B cell (primary cell): ENCODE results near the gene TRPC4AP. TPM values are rescaled to one million over a fixed set of nuclear protein-coding genes. Genes with fewer than 3 reads are reported as not detected.
"Not testable (repeated sequence)": the region's sequence is repeated elsewhere in the genome, so short reads cannot be mapped to it uniquely, and the experiment has no call there.

ENCODE experiments used
- ATAC-seq: fragments of 200-7000 bp; cut with Tn5 transposase; one replicate; pipeline ENCODE4 v1.10.0; 2021; ENCODE audit warnings: low read depth, mild to moderate bottlenecking, moderate number of reproducible peaks, moderate library complexity
- CTCF ChIA-PET: fragments of 350-600 bp; sonication (Branson Sonifier 250); formaldehyde crosslinking; loops from one replicate; lab custom pipeline; 2021; ENCODE audit warnings: antibody characterized with exemption, inconsistent platforms; lab: Charles Lee
- POLR2A ChIA-PET: fragments of 350-600 bp; sonication (Branson Sonifier 250); formaldehyde crosslinking; loops from one replicate; lab custom pipeline; 2021; ENCODE audit warnings: antibody characterized with exemption; lab: Charles Lee
- DNase-seq: peaks from one replicate; pipeline ENCODE4 v3.0.0; 2013
- H2AFZ ChIP-seq: 2 replicates; pipeline ENCODE4 v1.6.1; 2012; ENCODE audit warnings: mild to moderate bottlenecking, low read depth, low read length; ENCODE audit not compliant: insufficient read depth, poor library complexity, severe bottlenecking
- H3K27ac ChIP-seq, 2 donors: 1 replicate in 1 of 2; 2 replicates in 1 of 2; pipeline ENCODE4 v1.5.1; 2012 to 2013; ENCODE audit warnings: low read length in 2 of 2, mild to moderate bottlenecking in 2 of 2, moderate library complexity in 1 of 2
- H3K27me3 ChIP-seq, 4 experiments: fragments of 200-600 bp in 1 of 4; sonication (generic) in 1 of 4; replicated peaks in 1 of 4; 1 replicate in 2 of 4; 2 replicates in 2 of 4; pipeline versions ENCODE4 v1.6.1 to v1.7.0; 2013 to 2016; ENCODE audit warnings: low read length in 3 of 4, mild to moderate bottlenecking in 2 of 4, mixed read lengths in 1 of 4, moderate library complexity in 1 of 4; ENCODE audit not compliant: insufficient read depth in 4 of 4, control insufficient read depth in 3 of 4; ENCODE audit errors: control extremely low read depth in 1 of 4
- H3K36me3 ChIP-seq, 2 experiments: replicated peaks in 1 of 2; 1 replicate in 1 of 2; 2 replicates in 1 of 2; pipeline versions ENCODE4 v1.6.1 to v1.7.1; 2013; ENCODE audit warnings: low read length in 1 of 2; ENCODE audit not compliant: insufficient read depth in 2 of 2, control insufficient read depth in 1 of 2; ENCODE audit errors: control extremely low read depth in 1 of 2, extremely low read depth in 1 of 2
- H3K4me1 ChIP-seq, 2 donors: fragments of 200-600 bp in 1 of 2; sonication (generic) in 1 of 2; 1 replicate in 1 of 2; 2 replicates in 1 of 2; pipeline versions ENCODE4 v1.5.1 to v1.6.1; 2013 to 2017; ENCODE audit warnings: low read length in 2 of 2; ENCODE audit not compliant: control insufficient read depth in 2 of 2, insufficient read depth in 2 of 2
- H3K4me2 ChIP-seq: replicated peaks from 2 replicates; pipeline ENCODE3; 2012; ENCODE audit warnings: mild to moderate bottlenecking, low read depth, low read length; ENCODE audit not compliant: poor library complexity, severe bottlenecking
- H3K4me3 ChIP-seq, 5 experiments: fragments of 200-600 bp in 1 of 5; sonication (generic) in 1 of 5; 1 replicate in 3 of 5; 2 replicates in 2 of 5; pipeline versions ENCODE4 v1.5.1 to v1.7.0; 2011 to 2016; ENCODE audit warnings: low read length in 4 of 5, mild to moderate bottlenecking in 4 of 5, low read depth in 2 of 5, control low read depth in 1 of 5, moderate library complexity in 1 of 5; ENCODE audit not compliant: insufficient read depth in 1 of 5; ENCODE audit errors: control extremely low read depth in 1 of 5, extremely low read depth in 1 of 5
- H3K79me2 ChIP-seq: fragments of 200-600 bp; sonication (generic); one replicate; pipeline ENCODE4 v1.6.0; 2016; ENCODE audit warnings: low read length; ENCODE audit not compliant: control insufficient read depth, insufficient read depth
- H3K9ac ChIP-seq: fragments of 200-600 bp; sonication (generic); 2 replicates; pipeline ENCODE4 v1.6.1; 2017; ENCODE audit warnings: mild to moderate bottlenecking, low read length, moderate library complexity
- H3K9me3 ChIP-seq, 3 donors: one replicate each; pipeline versions ENCODE4 v1.6.1 to v1.7.1; 2013; ENCODE audit warnings: low read length in 2 of 3; ENCODE audit not compliant: control insufficient read depth in 2 of 3, insufficient read depth in 1 of 3; ENCODE audit errors: control extremely low read depth in 1 of 3
- H4K20me1 ChIP-seq: 2 replicates; pipeline ENCODE4 v1.6.0; 2012; ENCODE audit warnings: mild to moderate bottlenecking, low read length; ENCODE audit not compliant: insufficient read depth, control insufficient read depth, poor library complexity, severe bottlenecking
- H3K27ac Mint-ChIP-seq: one replicate; pipeline ENCODE4 v1.8.0; 2021; ENCODE audit warnings: mixed read lengths
- H3K27me3 Mint-ChIP-seq: one replicate; pipeline ENCODE4 v1.8.0; 2021; ENCODE audit warnings: mixed read lengths
- H3K4me1 Mint-ChIP-seq: one replicate; pipeline ENCODE4 v1.8.0; 2021; ENCODE audit warnings: mixed read lengths
- H3K4me3 Mint-ChIP-seq: one replicate; pipeline ENCODE4 v1.8.0; 2021; ENCODE audit warnings: mixed read lengths
- H3K9me3 Mint-ChIP-seq: one replicate; pipeline ENCODE4 v1.8.0; 2022; ENCODE audit warnings: mixed read lengths; ENCODE audit not compliant: insufficient read depth
- EZH2 ChIP-seq: IDR thresholded peaks from 2 replicates; pipeline ENCODE4 v1.6.1; 2012; ENCODE audit warnings: borderline replicate concordance, low read depth, mild to moderate bottlenecking, moderate library complexity, low read length; ENCODE audit not compliant: insufficient read depth, poor library complexity, severe bottlenecking
- WGBS: methylation state at CpG from one replicate; pipeline ENCODE4 v1.1.5; 2013; ENCODE audit warnings: missing lambda C conversion rate; ENCODE audit not compliant: insufficient coverage; 5-methylcytosine and 5-hydroxymethylcytosine counted together
- intact Hi-C: fragments of 100-400 bp; cut with micrococcal nuclease; formaldehyde crosslinking; loops from one replicate; pipeline ENCODE4 v1.10.0; 2022
- polyA plus RNA-seq: library from polyadenylated mRNA; depleted of rRNA; stranded (reverse); fragments of >200 nt; gene quantifications from 2 replicates; pipeline ENCODE4 v1.2.3, GENCODE V29; 2012
- total RNA-seq, 2 donors: library from RNA; stranded (reverse); fragments of 120-200 nt in 1 of 2; gene quantifications; 1 replicate in 1 of 2; 2 replicates in 1 of 2; pipeline versions ENCODE4 v1.2.3 to v1.2.4, GENCODE V29; 2013 to 2022
- TF ChIP-seq, protein P1 (sequence below): fragments of 200-600 bp; IDR thresholded peaks from one replicate; pipeline ENCODE4 v1.8.0; 2022; ENCODE audit warnings: antibody characterized with exemption, mild to moderate bottlenecking

The TRPC4AP gene
- total and polyA plus RNA-seq, 2 donors (not counting 1 experiment from before 2014, with no cell fraction given) = 62.5 to 73.2 TPM

DNA sequence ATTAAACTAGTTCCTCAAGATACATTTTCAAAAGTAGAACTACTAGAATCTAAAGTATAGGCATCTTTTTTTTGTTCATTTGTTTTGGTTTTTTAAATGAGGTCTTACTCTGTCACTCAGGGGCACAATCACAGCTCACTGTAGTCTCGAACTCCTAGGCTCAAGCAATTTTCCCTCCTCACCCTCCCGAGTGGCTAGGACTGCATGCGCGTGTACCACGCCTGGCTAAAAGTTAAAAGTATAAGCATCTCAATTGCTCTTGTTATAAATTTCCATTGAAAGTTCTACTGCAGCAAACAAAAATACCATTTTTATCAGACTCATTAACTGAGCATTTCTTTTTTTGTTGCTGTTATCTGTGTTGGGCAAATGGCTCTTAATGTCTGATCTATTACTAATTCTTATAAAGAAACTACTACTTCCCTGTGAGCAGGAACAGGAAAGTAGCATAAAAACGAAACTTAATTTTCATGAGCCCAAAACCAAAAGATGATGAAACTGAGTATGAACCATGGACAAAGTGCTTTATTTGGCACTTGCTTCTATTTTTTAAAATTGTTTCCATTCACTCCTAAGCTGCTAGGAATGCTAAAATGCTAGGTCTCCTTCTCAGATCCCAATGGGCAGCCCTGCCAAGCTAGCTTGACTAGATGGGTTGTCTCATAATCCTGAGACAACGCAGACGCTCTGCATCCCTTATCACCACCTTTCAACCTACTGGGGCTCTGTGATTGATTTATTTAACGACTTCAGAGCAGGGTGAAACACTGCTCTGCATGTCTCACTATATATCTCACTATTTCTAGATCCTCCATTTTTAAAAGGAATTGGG, 36.9 kb downstream of the TRPC4AP start:
- Histone ChIP-seq H4K20me1 (peaks cover 20% of the 10 kb centered on the region), H3K4me3 (peak overlapping the region in 1 of 5 experiments; percentile 5), H3K79me2 (peaks cover 23% of the 10 kb centered on the region), H2AFZ (no peak overlapping the region), H3K27ac (peak overlapping the region in 1 of 2 donors; percentile 42), H3K9ac (no peak overlapping the region), H3K4me2 (peak overlapping the region; percentile 37), H3K36me3 (peaks cover 2 to 16% of the 10 kb centered on the region in 2 experiments), H3K9me3 (no peaks in the 10 kb centered on the region), H3K4me1 (peaks cover 0 to 5% of the 10 kb centered on the region in 2 donors), H3K27me3 (no peaks in the 10 kb centered on the region)
- DNase-seq (no peak), ATAC-seq (peak; percentile 17)
- intact Hi-C loops = no loop called here
- 100% methylated on average over 7 of the region's 9 CpGs for WGBS
- ChIA-PET POLR2A (no interaction called here), CTCF (no interaction called here)
- H3K9me3 Mint-ChIP-seq = no peaks in the 10 kb centered on the region
- H3K4me1 Mint-ChIP-seq = peaks cover 21% of the 10 kb centered on the region
- H3K27ac Mint-ChIP-seq = peak overlapping the region; percentile 66
- peak overlapping the region; percentile 73 for H3K4me3 Mint-ChIP-seq
- no peaks in the 10 kb centered on the region for H3K27me3 Mint-ChIP-seq
- TF ChIP-seq EZH2 = no peak
- TF ChIP-seq, protein P1, sequence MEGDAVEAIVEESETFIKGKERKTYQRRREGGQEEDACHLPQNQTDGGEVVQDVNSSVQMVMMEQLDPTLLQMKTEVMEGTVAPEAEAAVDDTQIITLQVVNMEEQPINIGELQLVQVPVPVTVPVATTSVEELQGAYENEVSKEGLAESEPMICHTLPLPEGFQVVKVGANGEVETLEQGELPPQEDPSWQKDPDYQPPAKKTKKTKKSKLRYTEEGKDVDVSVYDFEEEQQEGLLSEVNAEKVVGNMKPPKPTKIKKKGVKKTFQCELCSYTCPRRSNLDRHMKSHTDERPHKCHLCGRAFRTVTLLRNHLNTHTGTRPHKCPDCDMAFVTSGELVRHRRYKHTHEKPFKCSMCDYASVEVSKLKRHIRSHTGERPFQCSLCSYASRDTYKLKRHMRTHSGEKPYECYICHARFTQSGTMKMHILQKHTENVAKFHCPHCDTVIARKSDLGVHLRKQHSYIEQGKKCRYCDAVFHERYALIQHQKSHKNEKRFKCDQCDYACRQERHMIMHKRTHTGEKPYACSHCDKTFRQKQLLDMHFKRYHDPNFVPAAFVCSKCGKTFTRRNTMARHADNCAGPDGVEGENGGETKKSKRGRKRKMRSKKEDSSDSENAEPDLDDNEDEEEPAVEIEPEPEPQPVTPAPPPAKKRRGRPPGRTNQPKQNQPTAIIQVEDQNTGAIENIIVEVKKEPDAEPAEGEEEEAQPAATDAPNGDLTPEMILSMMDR = no peak

DNA sequence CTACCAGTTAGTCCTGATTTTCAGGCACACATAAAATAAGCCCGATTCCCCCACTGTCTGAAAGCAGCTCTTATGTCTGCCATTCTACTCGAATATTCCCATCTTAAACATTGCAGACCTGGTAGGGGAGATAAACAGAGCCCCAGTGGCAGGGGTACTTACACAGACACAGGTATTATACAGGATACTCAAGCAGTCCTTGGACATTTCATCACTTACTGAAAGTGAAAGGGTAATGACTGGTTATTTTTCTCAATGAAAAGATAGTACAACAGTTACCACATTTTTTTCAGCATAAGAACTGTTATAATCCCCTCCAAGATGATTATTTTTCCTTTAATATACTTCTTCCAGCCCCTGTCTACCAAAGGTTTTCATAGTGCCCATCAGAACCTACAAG, 37.8 kb downstream of the TRPC4AP start:
- no peaks in the 10 kb centered on the region for H3K27me3 ChIP-seq
- Mint-ChIP-seq H3K9me3 (no peaks in the 10 kb centered on the region), H3K4me1 (peaks cover 21% of the 10 kb centered on the region), H3K27ac (no peak overlapping the region), H3K27me3 (no peaks in the 10 kb centered on the region), H3K4me3 (no peak overlapping the region)
- no CpG with 5 or more reads among the region's 2 CpGs for WGBS
- POLR2A ChIA-PET = no interaction called here
- intact Hi-C loops = no loop called here
- H3K27ac ChIP-seq = no peak overlapping the region
- DNase-seq (no peak), ATAC-seq (no peak)
- peaks cover 2 to 21% of the 10 kb centered on the region in 2 experiments for H3K36me3 ChIP-seq
- H3K4me1 ChIP-seq = peaks cover 0 to 5% of the 10 kb centered on the region in 2 donors
- H2AFZ ChIP-seq = no peak overlapping the region
- no peaks in the 10 kb centered on the region for H3K9me3 ChIP-seq
- CTCF ChIA-PET = interaction anchor here (1.6 kb wide), 1 partner anchor 41 kb away, joined by 4 read pairs; no protein-coding TSS in a partner anchor
- no peak overlapping the region for H3K9ac ChIP-seq
- H3K4me2 ChIP-seq = no peak overlapping the region
- H3K79me2 ChIP-seq = peaks cover 15% of the 10 kb centered on the region
- no peak for TF ChIP-seq EZH2
- TF ChIP-seq, protein P1 = no peak
- H3K4me3 ChIP-seq = no peak overlapping the region
- peaks cover 15% of the 10 kb centered on the region for H4K20me1 ChIP-seq

DNA sequence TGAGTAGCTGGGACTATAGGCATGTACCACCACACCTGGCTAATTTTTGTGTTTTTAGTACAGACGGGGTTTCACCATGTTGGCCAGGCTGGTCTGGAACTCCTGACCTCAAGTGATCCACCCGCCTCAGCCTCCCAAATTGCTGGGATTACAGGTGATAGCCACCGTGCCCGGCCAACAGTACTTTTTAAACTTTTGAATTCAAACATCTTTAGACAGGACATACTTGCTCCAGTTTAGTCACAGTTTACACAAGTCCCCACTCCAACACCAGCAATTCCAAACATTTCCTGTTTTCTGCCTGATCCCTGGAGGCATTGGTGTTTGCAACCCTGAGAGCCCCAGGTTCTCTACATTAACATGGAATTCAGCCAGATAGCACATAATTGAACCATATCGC, 40.0 kb downstream of the TRPC4AP start:
- H3K27ac Mint-ChIP-seq, H3K4me2 ChIP-seq, POLR2A ChIA-PET: not testable (repeated sequence)

More for the DNA sequence above, 40.0 kb downstream of the TRPC4AP start:
- intact Hi-C loops, H3K27ac ChIP-seq, H3K4me3 ChIP-seq, H3K4me3 Mint-ChIP-seq, H3K79me2 ChIP-seq, ATAC-seq, H3K27me3 Mint-ChIP-seq, H4K20me1 ChIP-seq, H3K4me1 ChIP-seq, H3K9ac ChIP-seq, H3K9me3 ChIP-seq, H3K27me3 ChIP-seq, H3K9me3 Mint-ChIP-seq, DNase-seq, H2AFZ ChIP-seq: not testable (repeated sequence)
- H3K4me1 Mint-ChIP-seq = peaks cover 18% of the 10 kb centered on the region
- CTCF ChIA-PET = interaction anchor here (2.2 kb wide), 1 partner anchor 43 kb away, joined by 10 read pairs; no protein-coding TSS in a partner anchor
- WGBS = 98% methylated on average over 4 of the region's 5 CpGs
- H3K36me3 ChIP-seq = peaks cover 11 to 40% of the 10 kb centered on the region in 2 experiments
